DMS 273 (cell line): ENCODE results near the gene THOC7.

Experiments used
- DNase-seq: peaks from one replicate; lab custom pipeline; 2025; ENCODE audit not compliant: unreplicated experiment; lab: John Stamatoyannopoulos, UW

Gene THOC7

DNA sequence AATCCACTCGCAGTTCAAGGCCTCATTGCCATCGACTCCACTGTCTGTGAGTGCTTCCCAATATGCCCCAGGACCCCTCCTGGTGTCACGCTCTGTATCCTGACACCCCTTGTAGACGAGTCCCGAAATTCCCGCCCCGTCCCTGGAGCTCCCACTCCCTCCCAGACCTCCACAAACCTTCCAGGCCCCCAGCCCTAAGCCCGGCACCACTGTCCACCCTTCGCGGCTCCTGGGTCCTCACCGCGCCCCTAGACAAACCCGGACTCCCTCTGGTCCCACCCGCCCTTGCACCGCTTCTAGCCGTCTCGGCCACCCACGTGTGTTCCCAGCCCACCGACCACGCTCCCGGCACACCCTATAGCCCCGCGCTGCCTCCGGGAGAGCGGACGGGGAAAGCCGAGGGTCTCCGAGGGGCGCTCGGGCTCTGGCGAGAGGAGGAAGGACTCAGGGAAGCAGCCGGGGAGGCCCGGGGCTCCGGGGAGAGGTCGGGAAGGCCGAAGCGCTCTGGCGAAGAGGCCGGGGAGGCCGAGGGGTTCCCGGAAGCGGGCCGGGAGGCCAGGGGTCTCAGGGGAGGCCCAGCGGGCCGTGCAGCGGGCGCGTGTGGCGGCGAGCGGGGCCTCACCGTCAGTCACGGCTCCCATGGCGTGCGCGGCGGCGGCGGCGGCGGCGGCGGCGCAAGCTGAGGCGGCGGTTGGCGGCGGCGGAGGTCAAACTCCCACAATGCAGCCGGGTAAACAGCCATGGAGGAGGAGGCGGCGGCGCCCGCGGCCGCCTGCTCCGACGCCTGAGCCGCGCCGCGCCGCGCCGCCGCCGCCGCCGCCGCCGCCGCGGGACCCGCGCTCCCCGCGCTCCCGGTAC lies at the start of gene THOC7, which contains the start of gene ATXN7:
Gene THOC7, minus strand, starts transcription at position 656 of the 858 bp plus-strand sequence. Its CDS starts 15 bp downstream, at position 641.
Gene ATXN7, plus strand, starts transcription at position 718 of the 858 bp plus-strand sequence. CDS start 48,732 bp downstream, outside the sequence.
- peak; percentile 65 for DNase-seq

DNA sequence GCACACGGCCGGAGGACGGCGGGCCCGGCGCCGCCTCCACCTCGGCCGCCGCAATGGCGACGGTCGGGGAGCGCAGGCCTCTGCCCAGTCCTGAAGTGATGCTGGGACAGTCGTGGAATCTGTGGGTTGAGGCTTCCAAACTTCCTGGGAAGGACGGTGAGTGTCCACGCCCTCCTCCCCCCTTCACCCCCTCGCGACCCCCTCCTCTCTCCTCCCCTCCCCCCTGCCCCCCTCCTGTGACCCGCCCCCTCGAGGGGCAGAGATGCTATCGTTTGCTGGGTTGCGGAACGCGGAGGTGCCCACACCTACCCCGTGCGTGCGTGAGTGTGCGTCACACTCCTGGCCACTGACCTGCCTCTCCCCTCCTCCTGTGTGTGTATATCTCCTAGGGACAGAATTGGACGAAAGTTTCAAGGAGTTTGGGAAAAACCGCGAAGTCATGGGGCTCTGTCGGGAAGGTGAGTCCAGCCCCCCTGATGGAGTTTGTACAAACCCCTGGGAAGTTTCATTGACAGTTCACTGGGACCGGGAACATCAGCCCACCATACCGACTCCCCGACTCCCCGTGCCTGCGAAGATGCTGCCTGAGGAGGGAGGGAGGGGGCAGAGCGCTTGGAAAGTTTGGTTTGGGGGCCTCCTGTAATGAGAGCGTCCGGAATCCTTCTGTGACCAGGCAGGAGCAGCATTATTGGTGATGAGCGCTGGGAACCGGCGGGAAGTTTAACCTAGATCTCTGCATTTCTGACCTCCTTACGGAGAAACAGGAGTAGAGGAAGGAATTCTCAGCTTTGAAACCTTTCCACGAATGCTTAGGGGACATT lies 49.4 kb upstream of the THOC7 start:
- DNase-seq, result peak; percentile 47

DNA sequence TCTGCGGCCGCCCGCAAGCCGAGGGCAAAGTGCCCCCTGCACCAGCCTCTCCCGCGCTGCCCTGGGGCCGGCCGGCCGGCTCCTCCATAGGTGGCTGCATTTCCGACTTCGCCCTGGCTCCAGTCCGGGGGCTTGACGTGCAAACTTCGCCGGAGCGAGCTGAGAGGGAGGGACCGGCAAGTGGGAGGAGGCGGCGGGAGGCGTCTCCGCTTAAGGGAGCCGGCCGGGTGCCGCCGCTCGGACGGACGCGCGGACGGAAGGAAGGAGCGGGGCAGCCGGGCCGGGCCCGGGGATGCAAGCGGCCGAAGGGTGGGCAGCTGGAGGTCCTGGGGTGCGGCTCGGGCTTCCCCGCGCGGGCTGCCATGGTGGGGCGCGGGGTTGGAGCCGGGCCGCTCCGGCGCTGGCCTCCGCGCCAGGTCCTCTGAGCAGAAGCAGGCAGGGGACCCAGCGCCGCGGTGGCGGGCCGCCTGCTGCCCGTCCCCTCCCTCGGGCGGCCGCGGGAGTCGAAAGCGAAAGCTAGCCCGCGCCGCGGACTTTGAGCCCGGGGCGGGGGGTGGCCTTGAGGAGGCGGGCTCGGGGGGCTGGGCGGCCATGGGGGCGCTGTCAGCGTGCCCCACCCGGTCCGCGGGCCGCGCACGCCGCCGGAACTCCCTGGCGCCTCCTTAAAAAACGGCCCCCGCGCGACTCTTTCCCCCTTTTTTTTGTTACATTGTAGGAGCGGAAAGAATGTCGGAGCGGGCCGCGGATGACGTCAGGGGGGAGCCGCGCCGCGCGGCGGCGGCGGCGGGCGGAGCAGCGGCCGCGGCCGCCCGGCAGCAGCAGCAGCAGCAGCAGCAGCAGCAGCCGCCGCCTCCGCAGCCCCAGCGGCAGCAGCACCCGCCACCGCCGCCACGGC lies 48.5 kb upstream of the THOC7 start, which contains the start of gene SCAANT1:
Gene SCAANT1, minus strand, starts transcription at position 511 of the 895 bp plus-strand sequence.
- DNase-seq, result peak; percentile 88

DNA sequence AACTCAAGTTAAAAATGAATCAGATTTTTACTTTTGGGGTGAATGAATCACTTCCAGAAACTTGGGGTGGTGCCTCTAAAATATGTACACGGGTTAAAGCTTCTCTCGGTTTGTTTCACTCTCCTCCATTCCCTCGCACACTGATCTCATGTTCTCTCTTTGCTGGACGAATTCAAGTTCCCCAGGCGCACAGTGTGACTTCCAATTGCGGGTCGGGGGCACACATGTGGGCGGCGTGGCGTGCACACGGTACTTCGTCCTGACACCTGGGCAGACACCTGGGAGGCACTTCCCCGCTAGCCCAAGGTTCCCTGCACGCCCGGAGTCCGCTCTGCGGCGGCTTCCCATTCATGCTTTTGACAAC lies 47.9 kb upstream of the THOC7 start:
- no peak for DNase-seq

DNA sequence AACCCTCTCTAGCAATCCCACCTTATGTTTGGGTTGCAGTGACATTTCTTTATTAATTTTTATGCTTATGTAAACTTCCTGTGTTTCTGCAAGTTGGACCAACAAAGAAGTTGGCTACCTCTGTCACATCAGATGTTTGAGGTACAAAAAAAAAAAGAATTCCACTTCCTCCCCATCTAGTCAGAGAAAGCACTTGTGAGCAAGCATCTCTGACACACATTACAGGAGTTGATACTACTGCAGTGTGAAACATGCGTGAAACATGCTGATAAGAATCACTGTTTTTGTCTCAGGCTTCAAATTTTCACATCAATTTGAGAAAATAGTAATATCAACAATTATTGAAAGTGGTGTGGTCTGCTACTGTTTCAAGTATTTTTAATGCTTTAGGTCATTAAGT lies 47.3 kb upstream of the THOC7 start:
- DNase-seq, result no peak

DNA sequence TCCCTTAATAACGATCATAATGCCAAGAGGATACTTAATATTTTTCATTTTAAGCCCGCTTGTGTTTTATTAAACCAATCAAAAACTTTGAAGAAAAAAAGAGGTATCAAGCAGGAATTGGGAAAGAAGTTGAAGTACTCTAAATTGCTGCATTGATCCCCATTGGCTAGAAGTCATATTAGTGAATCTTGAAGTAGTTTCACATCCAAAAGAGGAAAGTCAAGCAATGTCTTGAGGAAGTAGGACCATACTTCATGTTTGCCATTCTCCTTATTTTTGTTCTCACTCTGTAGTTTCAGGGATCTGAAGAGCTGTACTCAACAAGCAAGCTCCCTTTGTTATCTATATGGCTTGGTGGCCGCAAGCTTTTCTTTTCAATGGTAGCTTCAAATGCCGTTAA lies 46.4 kb upstream of the THOC7 start:
- no peak for DNase-seq

DNA sequence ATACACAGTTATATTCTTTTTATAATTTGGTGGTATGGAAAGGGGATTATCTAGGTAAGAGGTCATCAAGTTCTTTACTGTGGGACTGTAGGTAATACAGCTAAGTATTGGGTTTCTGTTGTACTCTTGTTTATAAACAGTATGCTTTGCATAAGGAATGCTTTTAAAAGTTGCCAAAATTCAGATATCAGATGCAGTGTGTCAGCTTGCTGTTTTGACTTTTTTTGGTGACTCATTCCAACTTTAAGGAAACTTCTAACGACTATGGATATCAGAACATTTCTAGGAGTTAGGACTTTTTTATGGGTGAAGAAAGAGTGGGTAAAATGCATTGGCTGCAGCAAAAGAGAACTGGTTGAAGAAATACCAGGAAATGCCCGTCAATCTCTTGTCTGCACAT lies 45.8 kb upstream of the THOC7 start:
- DNase-seq, result no peak

DNA sequence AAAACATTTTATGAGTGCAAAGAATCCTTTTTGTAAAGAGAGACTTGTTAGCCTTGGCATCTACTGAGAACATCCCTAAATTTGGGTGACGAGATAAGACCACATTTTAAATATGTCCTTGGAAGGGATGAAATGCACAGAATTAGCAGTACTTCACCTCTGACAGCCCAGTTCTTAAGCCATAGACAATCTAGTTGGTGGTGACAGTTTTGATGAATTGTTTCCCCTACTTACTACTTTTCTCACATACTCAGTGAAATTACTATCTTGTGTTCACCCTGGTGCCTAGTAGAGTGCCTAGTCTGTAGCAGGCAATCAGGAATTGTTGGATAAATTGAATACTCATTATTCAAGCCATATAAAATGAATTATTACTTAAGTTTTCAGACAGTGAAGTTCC lies 45.2 kb upstream of the THOC7 start:
- no peak for DNase-seq

DNA sequence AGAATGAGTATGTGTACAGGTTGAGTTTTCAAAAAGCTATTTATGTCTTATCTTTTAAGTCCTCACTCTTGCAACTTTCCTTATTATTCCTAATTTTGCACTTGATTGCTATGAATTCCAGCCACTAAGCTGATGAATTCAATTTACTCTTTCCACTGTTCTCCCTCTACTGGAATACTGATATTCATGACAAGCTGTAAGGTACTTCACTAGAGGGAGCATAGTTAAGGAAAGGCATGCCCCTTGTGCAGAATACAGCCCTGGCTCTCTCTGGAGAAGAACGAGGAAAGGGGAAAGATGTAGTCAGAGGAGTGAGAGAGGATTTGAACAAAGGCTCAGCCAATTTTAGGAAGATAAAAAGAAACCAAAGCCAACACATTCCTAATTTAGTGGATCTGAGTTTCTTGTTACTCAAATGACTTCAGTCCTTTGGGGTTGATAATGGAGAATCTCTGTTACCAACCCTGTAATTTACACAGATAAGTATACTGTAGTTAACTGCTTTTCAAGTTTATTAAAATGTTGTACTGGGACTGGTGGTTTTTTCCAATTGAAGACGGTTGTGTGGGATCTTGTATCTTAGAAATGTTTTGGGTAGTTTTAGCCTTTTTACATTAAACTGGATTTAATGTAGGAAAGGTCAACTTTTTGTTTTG lies 44.6 kb upstream of the THOC7 start:
- peak; percentile 29 for DNase-seq

DNA sequence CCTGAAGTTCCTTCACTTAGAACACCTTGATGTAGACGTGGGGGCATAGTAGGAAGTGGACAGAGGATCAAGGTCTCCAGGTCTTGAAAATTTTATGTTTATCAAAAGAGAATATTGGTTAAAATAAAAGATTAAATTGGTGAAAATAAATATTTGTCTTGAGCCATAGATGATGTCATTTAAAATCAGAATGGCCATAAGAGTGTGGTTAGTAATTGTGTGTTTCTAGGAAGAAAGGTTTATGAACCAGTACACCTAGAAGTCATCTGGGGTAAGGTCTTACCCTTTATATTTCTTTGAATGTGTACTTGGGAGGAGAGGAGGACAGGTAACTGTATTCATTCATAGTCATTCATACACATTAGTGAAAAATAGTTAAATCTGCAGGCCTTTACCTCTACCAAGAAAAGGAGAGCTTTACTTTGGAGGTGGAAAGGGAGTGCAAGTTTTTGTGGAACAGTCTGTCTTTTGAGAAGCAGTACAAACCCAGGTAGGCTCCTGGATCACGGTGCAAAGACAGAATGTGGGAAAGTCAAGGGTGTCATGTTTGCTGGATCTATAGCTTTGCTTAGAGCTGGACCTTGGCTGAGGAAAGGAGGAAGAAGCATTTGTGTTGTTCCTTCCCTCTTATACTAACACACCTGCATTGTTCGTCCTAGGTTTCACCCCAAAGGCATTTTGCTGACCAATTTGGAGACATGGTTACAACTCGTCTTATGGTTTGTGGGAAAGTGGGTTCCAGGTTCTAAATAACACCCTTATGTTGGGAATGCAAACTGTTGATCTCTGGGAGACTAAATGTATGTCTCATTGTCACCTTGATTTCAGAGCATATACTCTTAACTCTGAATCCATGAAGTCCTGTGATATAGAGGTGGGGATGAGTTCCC lies 42.4 kb upstream of the THOC7 start:
- no peak for DNase-seq

DNA sequence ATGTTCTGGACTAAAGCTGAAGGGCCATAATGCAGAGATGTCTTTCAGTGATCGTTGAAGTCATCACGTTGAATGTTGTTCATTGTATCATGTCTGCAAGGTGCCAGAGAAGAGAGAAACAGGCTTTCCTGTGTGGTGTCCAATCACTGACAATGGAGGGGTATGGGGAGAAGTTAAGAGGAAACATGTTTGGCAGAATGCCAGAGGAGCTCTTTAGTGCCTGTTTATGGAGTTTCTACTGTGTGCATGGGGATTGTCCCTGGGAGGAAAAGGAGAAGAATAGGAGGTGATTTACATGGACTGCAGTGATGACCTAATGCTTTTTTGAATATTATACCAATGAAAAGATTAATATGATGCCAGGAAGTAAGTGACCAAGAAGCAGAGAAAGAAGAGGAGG lies 36.9 kb upstream of the THOC7 start:
- DNase-seq, result no peak

DNA sequence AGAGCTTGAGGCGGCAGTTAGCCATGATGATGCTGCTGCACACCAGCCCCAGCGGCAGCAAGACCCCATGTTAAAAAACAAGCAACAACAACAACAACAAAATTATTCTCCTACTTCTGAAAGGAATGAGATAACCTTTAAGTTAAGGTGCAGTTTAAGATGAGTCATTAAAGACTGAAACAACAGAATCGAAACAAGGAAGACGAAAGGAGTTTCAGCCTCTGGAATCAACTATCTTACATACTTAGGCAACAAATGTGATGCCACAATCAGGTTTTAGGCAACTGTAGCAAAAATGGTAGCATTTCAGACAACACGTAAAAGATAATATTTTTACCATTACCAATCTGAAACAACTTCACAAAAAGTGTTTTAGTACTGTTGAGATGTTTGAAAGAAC lies 36.4 kb upstream of the THOC7 start:
- DNase-seq, result no peak

DNA sequence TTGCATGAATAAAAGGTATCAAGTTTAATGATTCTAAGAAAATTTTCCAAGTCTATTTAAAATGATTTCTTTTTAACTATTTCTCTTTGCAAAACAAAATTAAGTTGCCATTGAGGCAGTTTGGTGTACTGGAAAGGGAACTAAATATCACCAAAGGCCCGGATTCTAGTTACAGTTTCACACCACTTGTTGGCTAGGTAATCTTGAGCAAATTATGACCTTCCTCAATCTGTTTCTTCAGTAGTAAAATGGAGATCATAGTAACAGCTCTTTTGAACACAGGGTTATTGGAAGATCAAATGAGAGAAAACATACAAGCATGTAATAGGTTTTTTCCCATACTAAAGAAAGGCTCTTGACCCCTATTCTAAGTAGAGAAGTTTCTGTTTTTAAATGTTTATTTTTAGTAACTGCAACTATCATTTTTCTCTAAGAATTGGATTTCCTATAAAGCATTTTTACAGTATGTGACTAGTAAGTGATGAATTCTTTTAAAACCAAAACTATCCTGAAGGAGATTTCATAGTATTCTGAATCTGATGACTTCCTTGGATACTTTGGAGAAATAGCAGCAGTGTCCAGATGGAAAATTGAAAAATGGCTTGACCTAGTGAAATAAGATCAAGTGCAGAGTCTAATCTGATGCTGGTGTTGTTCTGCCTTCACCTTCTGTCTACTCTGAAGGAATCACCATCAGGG lies 32.9 kb upstream of the THOC7 start:
- DNase-seq, result peak; percentile 11

DNA sequence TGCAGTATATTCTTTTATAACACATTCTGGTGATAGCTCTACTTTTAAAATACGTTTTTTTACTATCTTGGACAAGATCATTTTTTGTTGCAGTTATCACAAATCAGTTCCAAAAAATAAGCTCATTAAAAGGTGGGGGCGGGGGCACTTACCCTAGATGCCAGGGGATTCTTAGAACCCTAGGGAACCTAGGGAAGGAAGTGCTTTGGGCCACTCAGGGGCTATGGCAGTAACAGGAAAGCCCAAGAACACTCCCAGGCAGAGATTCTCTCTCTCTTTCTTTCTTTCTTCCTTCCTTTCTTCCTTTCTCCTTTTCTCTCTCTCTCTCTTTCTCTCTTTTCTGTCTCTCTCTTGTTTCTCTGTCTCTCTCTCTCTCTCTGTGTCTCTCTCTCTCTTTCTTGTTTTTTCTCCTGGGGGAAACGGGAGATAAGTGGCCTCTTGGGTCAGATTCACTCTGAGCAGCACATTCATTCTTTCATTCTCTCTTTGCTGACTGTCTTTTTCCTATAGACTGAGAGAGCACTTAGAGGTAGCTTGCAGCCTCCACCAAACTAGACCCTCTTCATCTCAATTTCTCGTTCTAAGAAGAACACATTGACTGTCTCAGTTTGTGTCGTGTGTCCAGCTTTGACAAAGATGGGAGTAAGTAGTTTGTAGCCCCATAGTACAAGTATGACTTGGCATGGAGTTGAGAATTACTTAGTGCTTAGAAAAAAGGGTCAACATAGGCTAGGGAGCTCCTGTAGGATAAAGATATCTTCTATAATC lies 32.0 kb upstream of the THOC7 start:
- no peak for DNase-seq

DNA sequence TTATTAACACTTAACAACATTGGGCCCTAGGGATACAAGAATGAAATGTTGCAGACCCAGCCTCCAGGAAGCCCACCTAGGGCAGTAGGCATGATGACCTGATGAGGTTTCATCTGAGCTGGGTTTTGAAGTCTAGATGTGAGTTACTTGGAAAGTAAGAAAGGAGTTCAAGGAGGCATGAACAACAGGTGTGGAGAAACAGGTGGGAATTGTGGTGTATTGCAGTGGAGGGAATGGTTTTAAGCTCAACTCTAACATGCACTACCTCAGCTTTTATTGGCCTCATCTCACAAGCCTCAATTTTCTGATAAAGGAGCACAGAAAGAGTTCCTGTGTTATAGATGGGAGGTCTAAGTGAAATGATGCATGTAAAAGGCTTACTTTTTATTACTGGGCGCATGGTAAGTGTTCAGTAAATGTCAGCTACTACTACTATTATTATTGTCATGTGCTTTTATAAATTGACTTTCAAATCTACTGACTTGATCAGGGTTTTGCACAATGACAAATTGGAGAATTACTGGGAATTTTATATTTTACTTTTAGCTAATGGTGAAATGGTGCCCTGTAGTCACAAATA lies 29.3 kb upstream of the THOC7 start:
- DNase-seq, result no peak

DNA sequence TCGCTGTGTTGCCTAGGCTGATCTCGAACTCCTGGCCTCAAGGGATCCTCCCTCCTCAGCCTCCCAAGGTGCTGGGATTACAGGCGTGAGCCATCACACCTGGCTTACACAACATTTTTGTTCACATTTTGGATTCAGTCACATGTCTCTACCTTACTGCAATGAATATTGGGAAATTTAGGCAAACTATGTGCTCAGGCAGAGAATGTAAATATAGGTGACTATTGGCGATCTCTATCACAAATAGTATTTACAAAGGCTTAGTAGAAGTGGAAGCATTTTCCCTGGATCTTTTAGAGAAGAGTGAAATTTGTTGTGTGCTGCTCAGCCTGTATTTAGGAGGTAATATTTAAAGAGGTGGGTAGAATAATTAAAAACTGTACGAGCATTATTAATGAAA lies 27.9 kb upstream of the THOC7 start:
- DNase-seq, result no peak

DNA sequence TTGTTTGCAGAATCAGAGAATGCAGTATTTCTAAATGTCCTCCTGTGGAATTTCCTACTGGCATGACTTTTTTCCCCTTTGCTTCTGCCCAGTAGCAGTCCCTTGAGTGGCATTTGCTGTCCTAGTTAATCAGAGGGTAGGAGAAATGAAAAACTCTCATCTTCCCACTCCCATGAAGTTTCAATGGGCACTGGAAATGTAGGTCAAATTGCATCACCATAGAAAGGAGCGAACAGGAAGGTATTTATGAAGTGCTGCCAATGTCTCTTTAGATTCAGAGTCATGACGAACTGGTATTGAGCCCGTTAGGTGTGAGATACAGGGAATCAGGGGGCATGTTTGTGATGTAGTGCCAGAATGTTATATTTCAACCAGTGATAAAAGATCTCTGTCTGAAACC lies 23.3 kb upstream of the THOC7 start:
- no peak for DNase-seq

DNA sequence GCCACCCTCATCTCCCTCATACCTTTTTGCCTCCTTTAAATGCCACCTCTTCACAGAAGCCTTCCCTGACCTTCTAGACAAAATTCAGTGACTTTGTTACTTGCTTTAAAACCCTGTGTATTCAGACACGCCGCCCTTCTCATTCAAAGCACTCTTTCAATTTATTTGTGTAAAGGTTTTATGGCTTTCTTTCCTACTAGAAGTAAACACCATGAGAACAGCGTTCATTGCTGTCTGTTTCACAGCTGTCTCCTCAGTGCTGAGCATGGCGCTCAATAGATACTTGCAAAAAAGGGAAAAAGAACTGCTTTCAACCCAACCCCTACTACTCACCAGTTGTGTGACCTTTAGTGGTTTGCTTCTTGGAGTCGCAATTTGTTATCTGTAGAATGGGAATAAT lies 17.0 kb upstream of the THOC7 start:
- DNase-seq, result no peak
